H9 (cell line): ENCODE results near the gene SAFB. TPM values are rescaled to one million over a fixed set of nuclear protein-coding genes. Genes with fewer than 3 reads are reported as not detected.

Experiments used
- DNase-seq: peaks from one replicate; pipeline ENCODE4 v3.0.0-alpha.2; 2017
- H2AFZ ChIP-seq: one replicate; pipeline ENCODE4 v1.6.1; 2013; ENCODE audit warnings: mild to moderate bottlenecking, low read length, control low read depth, moderate library complexity
- H2AK5ac ChIP-seq: 2 replicates; pipeline ENCODE4 v1.6.1; 2013; ENCODE audit warnings: low read length, control low read depth, mixed read lengths; ENCODE audit not compliant: insufficient read length
- H2BK120ac ChIP-seq: one replicate; pipeline ENCODE4 v1.6.1; 2013; ENCODE audit warnings: low read depth, mild to moderate bottlenecking, low read length, control low read depth, inconsistent platforms; ENCODE audit not compliant: poor library complexity, severe bottlenecking
- H2BK12ac ChIP-seq: 2 replicates; pipeline ENCODE4 v1.6.1; 2013; ENCODE audit warnings: low read length, control low read depth, mixed read lengths, low read depth; ENCODE audit not compliant: insufficient read length
- H2BK15ac ChIP-seq: 2 replicates; pipeline ENCODE4 v1.6.1; 2013; ENCODE audit warnings: low read depth, low read length, control low read depth
- H2BK20ac ChIP-seq: one replicate; pipeline ENCODE4 v1.6.1; 2013; ENCODE audit warnings: low read depth, mild to moderate bottlenecking, low read length, control low read depth, inconsistent platforms; ENCODE audit not compliant: poor library complexity, severe bottlenecking
- H2BK5ac ChIP-seq: 2 replicates; pipeline ENCODE4 v1.6.1; 2013; ENCODE audit warnings: low read length, control low read depth, mixed read lengths; ENCODE audit not compliant: insufficient read length
- H3K14ac ChIP-seq: 2 replicates; pipeline ENCODE4 v1.6.1; 2013; ENCODE audit warnings: low read length, control low read depth; ENCODE audit not compliant: insufficient read depth
- H3K18ac ChIP-seq: 2 replicates; pipeline ENCODE4 v1.6.1; 2013; ENCODE audit warnings: low read depth, mild to moderate bottlenecking, mixed read lengths, low read length, control low read depth; ENCODE audit not compliant: insufficient read length
- H3K23ac ChIP-seq: 2 replicates; pipeline ENCODE4 v1.6.1; 2013; ENCODE audit warnings: low read length, control low read depth, mixed read lengths, low read depth; ENCODE audit not compliant: insufficient read length
- H3K23me2 ChIP-seq: 2 replicates; pipeline ENCODE4 v1.6.1; 2013; ENCODE audit warnings: low read depth, mild to moderate bottlenecking, mixed read lengths, low read length, control low read depth; ENCODE audit not compliant: insufficient read length, poor library complexity, severe bottlenecking
- H3K27ac ChIP-seq: 2 replicates; pipeline ENCODE4 v1.5.1; 2013; ENCODE audit warnings: low read length, control low read depth, mixed read lengths, low read depth; ENCODE audit not compliant: insufficient read length
- H3K27me3 ChIP-seq: 2 replicates; pipeline ENCODE4 v1.6.1; 2013; ENCODE audit warnings: low read length, control low read depth, inconsistent platforms; ENCODE audit not compliant: insufficient read depth
- H3K4ac ChIP-seq: 2 replicates; pipeline ENCODE4 v1.6.1; 2013; ENCODE audit warnings: low read depth, mild to moderate bottlenecking, control low read depth, inconsistent platforms, low read length, moderate library complexity
- H3K4me1 ChIP-seq: 2 replicates; pipeline ENCODE4 v1.6.1; 2013; ENCODE audit warnings: low read length, control low read depth, inconsistent platforms; ENCODE audit not compliant: insufficient read depth
- H3K4me2 ChIP-seq: 2 replicates; pipeline ENCODE4 v1.6.1; 2013; ENCODE audit warnings: low read length, control low read depth, mixed read lengths; ENCODE audit not compliant: insufficient read length, insufficient read depth
- H3K56ac ChIP-seq: 2 replicates; pipeline ENCODE4 v1.6.1; 2013; ENCODE audit warnings: low read depth, mild to moderate bottlenecking, mixed read lengths, low read length, control low read depth; ENCODE audit not compliant: insufficient read length
- H3K79me1 ChIP-seq: 2 replicates; pipeline ENCODE4 v1.6.1; 2013; ENCODE audit warnings: low read depth, mild to moderate bottlenecking, moderate library complexity, low read length, control low read depth, inconsistent platforms; ENCODE audit not compliant: insufficient read depth, poor library complexity, severe bottlenecking
- H3K79me2 ChIP-seq: 2 replicates; pipeline ENCODE4 v1.6.1; 2013; ENCODE audit warnings: low read length, control low read depth, inconsistent platforms; ENCODE audit not compliant: insufficient read depth
- H3K9ac ChIP-seq: 2 replicates; pipeline ENCODE4 v1.6.1; 2013; ENCODE audit warnings: low read length, control low read depth, mixed read lengths; ENCODE audit not compliant: insufficient read length; ENCODE audit errors: extremely low read depth
- H3K9me3 ChIP-seq: one replicate; pipeline ENCODE4 v1.6.1; 2013; ENCODE audit warnings: low read depth, low read length, inconsistent platforms; ENCODE audit not compliant: control insufficient read depth
- H3T11ph ChIP-seq: one replicate; pipeline ENCODE4 v1.6.1; 2013; ENCODE audit warnings: mild to moderate bottlenecking, low read length, control low read depth, inconsistent platforms
- H4K20me1 ChIP-seq: one replicate; pipeline ENCODE4 v1.6.1; 2013; ENCODE audit not compliant: control insufficient read depth, insufficient read length, insufficient read depth
- H4K5ac ChIP-seq: 2 replicates; pipeline ENCODE4 v1.6.1; 2013; ENCODE audit warnings: low read depth, mild to moderate bottlenecking, mixed read lengths, low read length, control low read depth; ENCODE audit not compliant: insufficient read length
- H4K8ac ChIP-seq: replicated peaks from 2 replicates; pipeline ENCODE4 v1.6.1; 2013; ENCODE audit warnings: low read length, control low read depth, mixed read lengths, low read depth; ENCODE audit not compliant: insufficient read length
- H4K91ac ChIP-seq: 2 replicates; pipeline ENCODE4 v1.6.1; 2013; ENCODE audit warnings: low read depth, mild to moderate bottlenecking, moderate library complexity, mixed read lengths, low read length, control low read depth; ENCODE audit not compliant: insufficient read length
- H3K27ac Mint-ChIP-seq, 3 experiments: 2 replicates in 2 of 3; 3 replicates in 1 of 3; pipeline ENCODE4 v1.8.0; 2020 to 2021; ENCODE audit warnings: mixed read lengths in 3 of 3, mild to moderate bottlenecking in 1 of 3, moderate library complexity in 1 of 3
- H3K27me3 Mint-ChIP-seq: 2 replicates; pipeline ENCODE4 v1.8.0; 2021; ENCODE audit warnings: low read depth, mild to moderate bottlenecking, moderate library complexity, mixed read lengths
- H3K36me3 Mint-ChIP-seq, 3 experiments: 2 replicates in 2 of 3; 3 replicates in 1 of 3; pipeline ENCODE4 v1.8.0; 2020 to 2021; ENCODE audit warnings: low read depth in 3 of 3, mixed read lengths in 3 of 3; ENCODE audit not compliant: insufficient read depth in 1 of 3
- H3K4me1 Mint-ChIP-seq, 2 experiments: 2 replicates each; pipeline ENCODE4 v1.8.0; 2020; ENCODE audit warnings: mixed read lengths in 2 of 2
- H3K4me3 Mint-ChIP-seq, 2 experiments: 2 replicates in 1 of 2; 3 replicates in 1 of 2; pipeline ENCODE4 v1.8.0; 2020 to 2021; ENCODE audit warnings: mild to moderate bottlenecking in 2 of 2, mixed read lengths in 2 of 2, moderate library complexity in 1 of 2
- H3K9me3 Mint-ChIP-seq, 2 experiments: 2 replicates in 1 of 2; 3 replicates in 1 of 2; pipeline ENCODE4 v1.8.0; 2020; ENCODE audit warnings: mild to moderate bottlenecking in 2 of 2, mixed read lengths in 2 of 2, moderate library complexity in 1 of 2
- WGBS: extraction: QIAGEN DNeasy Blood & Tissue Kit; methylation state at CpG from one replicate; pipeline ENCODE4 v1.1.7; 2013; ENCODE audit warnings: missing lambda C conversion rate, low lambda C conversion rate, mixed read lengths; ENCODE audit not compliant: insufficient read length; ENCODE audit errors: extremely low coverage; 5-methylcytosine and 5-hydroxymethylcytosine counted together
- total RNA-seq: library from RNA; stranded (reverse); gene quantifications from 2 replicates; pipeline ENCODE4 v1.2.1, GENCODE V29; 2021
- TF ChIP-seq, protein P1 (sequence below): fragments of 200-600 bp; sonication (generic); conservative IDR thresholded peaks from 3 replicates; pipeline ENCODE4 v1.8.0; 2021; ENCODE audit warnings: antibody characterized with exemption, mild to moderate bottlenecking

Gene SAFB
- total RNA-seq, 1 experiment from 2014 or later, result 110 TPM

DNA sequence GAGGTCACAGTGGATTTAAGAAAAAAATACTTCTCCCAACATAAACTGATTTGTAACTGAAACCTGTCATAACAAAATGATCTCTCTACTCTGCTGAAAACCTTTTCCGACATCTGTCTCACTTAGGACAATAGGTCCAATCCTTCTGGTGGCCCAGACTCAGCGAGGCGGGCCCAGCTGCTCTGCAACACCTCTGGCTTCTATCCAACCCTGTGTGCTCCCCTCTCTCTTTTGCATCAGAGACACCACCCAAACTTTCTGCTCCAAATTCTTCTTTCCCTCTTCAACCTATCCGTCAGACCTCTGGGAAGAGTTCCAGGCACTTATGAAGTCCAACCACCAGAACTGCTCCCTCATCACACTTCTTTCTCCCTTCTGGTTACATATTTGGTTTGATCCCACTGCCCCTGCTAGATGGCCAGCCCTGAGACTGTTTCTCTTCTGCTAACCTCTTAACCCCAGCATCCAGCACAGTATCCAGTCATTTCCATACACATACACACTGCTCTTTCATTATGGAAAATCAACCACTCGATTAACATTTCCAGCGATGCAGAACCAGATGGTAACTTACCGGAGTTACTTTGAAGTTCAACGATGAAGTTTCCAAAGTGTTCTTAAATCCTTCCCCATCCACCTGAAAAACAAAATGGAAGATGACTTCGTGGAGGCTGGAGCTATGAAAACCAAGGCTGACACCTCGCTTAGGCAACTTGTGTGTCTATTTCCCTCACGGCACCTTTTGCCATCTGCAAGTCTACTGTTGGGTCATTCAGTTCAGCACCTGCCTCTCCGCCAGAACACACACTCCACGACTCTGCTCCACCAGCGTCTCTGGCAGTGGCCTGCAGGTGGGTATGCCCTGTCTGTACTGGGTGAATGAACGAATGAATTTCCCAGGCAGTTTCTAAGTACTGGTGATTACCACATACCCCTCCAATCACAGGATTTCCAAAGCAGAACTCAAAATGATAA lies 9.7 kb upstream of the SAFB start:
- no peaks in the 10 kb centered on the region for H4K20me1 ChIP-seq
- no peaks in the 10 kb centered on the region for H3K4me1 ChIP-seq
- no peaks in the 10 kb centered on the region for H3K27me3 Mint-ChIP-seq
- H2BK20ac ChIP-seq, result no peak overlapping the region
- H2BK5ac ChIP-seq, result no peak overlapping the region
- H3K27ac Mint-ChIP-seq, result no peak overlapping the region
- H4K8ac ChIP-seq, result no peak overlapping the region
- H3K79me2 ChIP-seq, result peaks cover 3% of the 10 kb centered on the region; the same call in 1 of the 2 replicates
- H2BK12ac ChIP-seq, result no peak overlapping the region
- no peak overlapping the region for H3K4me2 ChIP-seq
- H3K56ac ChIP-seq, result no peak overlapping the region
- no peak overlapping the region for H3K4ac ChIP-seq
- H3K79me1 ChIP-seq, result no peaks in the 10 kb centered on the region
- no peak overlapping the region for H3T11ph ChIP-seq
- no peak overlapping the region for H3K4me3 Mint-ChIP-seq
- H4K91ac ChIP-seq, result no peak overlapping the region
- no peak overlapping the region for H3K9ac ChIP-seq
- no peak overlapping the region for H2AK5ac ChIP-seq
- no peak for DNase-seq
- H3K4me1 Mint-ChIP-seq, result no peaks in the 10 kb centered on the region
- no peak overlapping the region for H2AFZ ChIP-seq
- no peak overlapping the region for H2BK120ac ChIP-seq
- H4K5ac ChIP-seq, result no peak overlapping the region
- no peak overlapping the region for H2BK15ac ChIP-seq
- no peaks in the 10 kb centered on the region for H3K23me2 ChIP-seq
- no peak overlapping the region for H3K23ac ChIP-seq
- no peaks in the 10 kb centered on the region for H3K27me3 ChIP-seq
- H3K14ac ChIP-seq, result no peak overlapping the region
- H3K36me3 Mint-ChIP-seq, result peaks cover 55 to 93% (median 86%) of the 10 kb centered on the region in 3 experiments; a peak in 6 of 7 replicates
- H3K18ac ChIP-seq, result no peak overlapping the region
- TF ChIP-seq, protein P1, sequence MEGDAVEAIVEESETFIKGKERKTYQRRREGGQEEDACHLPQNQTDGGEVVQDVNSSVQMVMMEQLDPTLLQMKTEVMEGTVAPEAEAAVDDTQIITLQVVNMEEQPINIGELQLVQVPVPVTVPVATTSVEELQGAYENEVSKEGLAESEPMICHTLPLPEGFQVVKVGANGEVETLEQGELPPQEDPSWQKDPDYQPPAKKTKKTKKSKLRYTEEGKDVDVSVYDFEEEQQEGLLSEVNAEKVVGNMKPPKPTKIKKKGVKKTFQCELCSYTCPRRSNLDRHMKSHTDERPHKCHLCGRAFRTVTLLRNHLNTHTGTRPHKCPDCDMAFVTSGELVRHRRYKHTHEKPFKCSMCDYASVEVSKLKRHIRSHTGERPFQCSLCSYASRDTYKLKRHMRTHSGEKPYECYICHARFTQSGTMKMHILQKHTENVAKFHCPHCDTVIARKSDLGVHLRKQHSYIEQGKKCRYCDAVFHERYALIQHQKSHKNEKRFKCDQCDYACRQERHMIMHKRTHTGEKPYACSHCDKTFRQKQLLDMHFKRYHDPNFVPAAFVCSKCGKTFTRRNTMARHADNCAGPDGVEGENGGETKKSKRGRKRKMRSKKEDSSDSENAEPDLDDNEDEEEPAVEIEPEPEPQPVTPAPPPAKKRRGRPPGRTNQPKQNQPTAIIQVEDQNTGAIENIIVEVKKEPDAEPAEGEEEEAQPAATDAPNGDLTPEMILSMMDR, result no peak
- no peaks in the 10 kb centered on the region for H3K9me3 Mint-ChIP-seq
- H3K27ac ChIP-seq, result no peak overlapping the region
- H3K9me3 ChIP-seq, result no peaks in the 10 kb centered on the region
- WGBS, result no CpG with 5 or more reads among the region's 15 CpGs
